GM12878 (cell line): ENCODE data around the gene NOP56. TPM values are rescaled to one million over a fixed set of nuclear protein-coding genes. Genes with fewer than 3 reads are reported as not detected.

Experiments used
- ATAC-seq: fragments of 200-7000 bp; cut with Tn5 transposase; 3 replicates; pipeline ENCODE4 v1.9.1; 2020; ENCODE audit warnings: mild to moderate bottlenecking, moderate library complexity
- BruUV-seq: library from RNA; stranded (reverse); fragments of 400-500 nt; replicated peaks from 2 replicates; lab custom pipeline; 2021; lab: Mats Ljungman, UMichigan
- CTCF ChIA-PET: fragments of 300-600 bp; sonication (Branson Sonifier 250); formaldehyde crosslinking; extraction: SDS; loops from one replicate; lab custom pipeline; 2021; ENCODE audit warnings: inconsistent platforms; lab: Yijun Ruan, JAX
- POLR2A ChIA-PET: fragments of 350-600 bp; formaldehyde crosslinking; extraction: SDS; loops from one replicate; lab custom pipeline; 2021; ENCODE audit warnings: inconsistent platforms; lab: Charles Lee
- RAD21 ChIA-PET: fragments of 300-600 bp; sonication (Branson Sonifier 250); formaldehyde crosslinking; loops from one replicate; lab custom pipeline; 2023; ENCODE audit warnings: antibody characterized with exemption; ENCODE audit not compliant: unreplicated experiment; lab: Charles Lee
- SMC1A ChIA-PET: fragments of 300-600 bp; sonication (Branson Sonifier 250); formaldehyde crosslinking; loops from one replicate; lab custom pipeline; 2023; ENCODE audit not compliant: unreplicated experiment, uncharacterized antibody; lab: Charles Lee
- DNase-seq: peaks from one replicate; pipeline ENCODE4 v3.0.0-alpha.2; 2011; ENCODE audit warnings: low read depth, low spot score
- FAIRE-seq: peaks from 3 replicates; lab custom pipeline; 2011; peaks lifted over from hg19 to GRCh38; lab: Jason Lieb, UNC
- H2AFZ ChIP-seq: 2 replicates; pipeline ENCODE4 v1.6.0; 2011; ENCODE audit warnings: low read depth, low read length, control low read depth; ENCODE audit not compliant: control insufficient read depth
- H3K27ac ChIP-seq: 2 replicates; pipeline ENCODE4 v1.5.1; 2011; ENCODE audit warnings: control low read depth; ENCODE audit not compliant: control insufficient read depth, insufficient read depth
- H3K27me3 ChIP-seq, 2 experiments: replicated peaks in 1 of 2; 2 replicates each; pipeline versions ENCODE4 v1.6.0 to v1.6.1; 2011; ENCODE audit warnings: low read length in 1 of 2; ENCODE audit not compliant: control insufficient read depth in 2 of 2, insufficient read depth in 2 of 2
- H3K36me3 ChIP-seq, 2 experiments: 2 replicates each; pipeline ENCODE4 v1.5.1; 2011; ENCODE audit warnings: low read length in 1 of 2; ENCODE audit not compliant: control insufficient read depth in 2 of 2, insufficient read depth in 2 of 2
- H3K4me1 ChIP-seq: 2 replicates; pipeline ENCODE4 v1.6.1; 2011; ENCODE audit warnings: mild to moderate bottlenecking, low read length, moderate library complexity, mixed read lengths; ENCODE audit not compliant: control insufficient read depth, insufficient read depth
- H3K4me2 ChIP-seq: 2 replicates; pipeline ENCODE4 v1.6.0; 2011; ENCODE audit warnings: control low read depth; ENCODE audit not compliant: control insufficient read depth, insufficient read depth
- H3K4me3 ChIP-seq: fragments of 200-600 bp; sonication (generic); 2 replicates; pipeline ENCODE4 v1.5.1; 2016
- H3K79me2 ChIP-seq: 2 replicates; pipeline ENCODE4 v1.6.0; 2011; ENCODE audit warnings: low read length; ENCODE audit not compliant: control insufficient read depth, insufficient read depth
- H3K9ac ChIP-seq: 2 replicates; pipeline ENCODE4 v1.8.0; 2011; ENCODE audit warnings: low read length, control low read depth, mixed read lengths; ENCODE audit not compliant: control insufficient read depth, insufficient read depth
- H3K9me3 ChIP-seq: replicated peaks from 3 replicates; pipeline ENCODE4 v1.5.1; 2011; ENCODE audit warnings: mild to moderate bottlenecking, low read length; ENCODE audit not compliant: control insufficient read depth, insufficient read depth
- H4K20me1 ChIP-seq: 2 replicates; pipeline ENCODE4 v1.6.0; 2011; ENCODE audit not compliant: control insufficient read depth, insufficient read depth
- BACH1 ChIP-seq: fragments of 450-650 bp; IDR thresholded peaks from 2 replicates; pipeline ENCODE4 v1.6.1; 2017; ENCODE audit warnings: mild to moderate bottlenecking, borderline replicate concordance
- CBFB ChIP-seq: IDR thresholded peaks from 2 replicates; pipeline ENCODE4 v1.6.1; 2016; ENCODE audit warnings: antibody characterized with exemption, low read depth
- CHD2 ChIP-seq: IDR thresholded peaks from 2 replicates; pipeline ENCODE4 v1.6.1; 2011; ENCODE audit warnings: low read depth, low read length, improper control_type of control experiment, borderline replicate concordance
- HDGF ChIP-seq: fragments of 450-650 bp; IDR thresholded peaks from 2 replicates; pipeline ENCODE4 v1.6.1; 2016; ENCODE audit warnings: antibody characterized with exemption
- IKZF1 ChIP-seq: fragments of 450-650 bp; conservative IDR thresholded peaks from 2 replicates; pipeline ENCODE4 v1.6.1; 2017; ENCODE audit warnings: antibody characterized with exemption, mild to moderate bottlenecking
- KDM1A ChIP-seq: fragments of 200-600 bp; sonication (generic); IDR thresholded peaks from 2 replicates; pipeline ENCODE4 v1.6.1; 2016; ENCODE audit warnings: borderline replicate concordance
- MEF2B ChIP-seq: fragments of 450-650 bp; IDR thresholded peaks from 2 replicates; pipeline ENCODE4 v1.6.1; 2018; ENCODE audit warnings: mild to moderate bottlenecking, moderate library complexity; ENCODE audit not compliant: partially characterized antibody, poor library complexity, severe bottlenecking
- MTA2 ChIP-seq: fragments of 450-650 bp; IDR thresholded peaks from 2 replicates; pipeline ENCODE4 v1.6.1; 2016; ENCODE audit warnings: low read depth, mild to moderate bottlenecking, moderate library complexity
- NR2C1 ChIP-seq: fragments of 450-650 bp; IDR thresholded peaks from 2 replicates; pipeline ENCODE4 v1.6.1; 2017; ENCODE audit warnings: antibody characterized with exemption, mild to moderate bottlenecking, moderate library complexity
- POU2F2 ChIP-seq: IDR thresholded peaks from 3 replicates; pipeline ENCODE4 v1.6.1; 2011; ENCODE audit warnings: low read depth, mild to moderate bottlenecking, low read length, borderline replicate concordance
- RBBP5 ChIP-seq: fragments of 200-600 bp; sonication (generic); conservative IDR thresholded peaks from 2 replicates; pipeline ENCODE4 v1.6.1; 2016
- RELA ChIP-seq: fragments of 450-650 bp; IDR thresholded peaks from 2 replicates; pipeline ENCODE4 v1.8.0; 2014; ENCODE audit warnings: borderline replicate concordance; ENCODE audit not compliant: partially characterized antibody
- ZZZ3 ChIP-seq: IDR thresholded peaks from 2 replicates; pipeline ENCODE4 v1.6.1; 2011; ENCODE audit warnings: low read depth; ENCODE audit not compliant: control insufficient read depth, insufficient read length
- WGBS: methylation state at CpG from one replicate; pipeline ENCODE4 v1.1.6; 2016; ENCODE audit warnings: low lambda C conversion rate; ENCODE audit not compliant: insufficient replicate concordance, insufficient coverage; ENCODE audit errors: missing lambda C conversion rate; 5-methylcytosine and 5-hydroxymethylcytosine counted together
- in situ Hi-C: fragments of 300-500 bp; cut with MboI; formaldehyde crosslinking; loops from 9 replicates; pipeline ENCODE4 v1.14.3; 2018; ENCODE audit warnings: mixed read lengths
- intact Hi-C: fragments of 100-400 bp; cut with micrococcal nuclease; formaldehyde crosslinking; loops from one replicate; pipeline ENCODE4 v1.14.2; 2022; ENCODE audit not compliant: unreplicated experiment
- polyA plus RNA-seq, 11 experiments: library from polyadenylated mRNA; depleted of rRNA in 4 of 11; unstranded in 6 of 11; stranded (reverse) in 5 of 11; fragments of >200 nt; fragmentation: Nextera tagmentation in 4 of 11; fragmentation: Illumina TruSeq in 1 of 11; extraction: Ambion mirVana in 4 of 11; extraction: Trizol in 1 of 11; gene quantifications; 1 replicate in 1 of 11; 2 replicates in 10 of 11; pipeline versions ENCODE4 v1.2.1 to v1.2.3, GENCODE V29; 2011 to 2016; ENCODE audit warnings: inconsistent platforms in 2 of 11, missing spikeins in 2 of 11, low read depth in 1 of 11
- total RNA-seq, 4 experiments: library from RNA; depleted of rRNA in 3 of 4; stranded (reverse); fragments of >200 nt in 3 of 4; fragmentation: Illumina TruSeq in 1 of 4; extraction: Trizol in 1 of 4; gene quantifications; 2 replicates each; pipeline versions ENCODE4 v1.2.1 to v1.2.3, GENCODE V29; 2013 to 2021
- TF ChIP-seq, protein P1 (sequence below): IDR thresholded peaks from 2 replicates; pipeline ENCODE4 v1.6.1; 2011; ENCODE audit warnings: mild to moderate bottlenecking, low read depth, low read length, moderate library complexity; ENCODE audit not compliant: insufficient replicate concordance
- TF ChIP-seq, protein P2 (sequence below): fragments of 150-350 bp; IDR thresholded peaks from 2 replicates; pipeline ENCODE4 v1.6.1; 2014; ENCODE audit warnings: mild to moderate bottlenecking, low read depth, low read length

The NOP56 gene
- total and polyA plus RNA-seq, 10 of the 15 experiments (the other 5 are each of a cell fraction or from before 2014, with no cell fraction given), result 254 to 550 (median 464) TPM

- Histone ChIP-seq H3K4me3 (no peak overlapping the region), H3K27me3 (peaks cover 0 to 2% of the 10 kb centered on the region in 2 experiments; a peak in 1 of 4 replicates), H3K9me3 (peaks cover 2% of the 10 kb centered on the region; the same call in 2 of the 3 replicates), H3K4me2 (no peak overlapping the region), H3K79me2 (no peaks in the 10 kb centered on the region), H3K9ac (no peak overlapping the region), H4K20me1 (no peaks in the 10 kb centered on the region), H3K36me3 (no peaks in the 10 kb centered on the region), H2AFZ (no peak overlapping the region), H3K27ac (no peak overlapping the region), H3K4me1 (no peaks in the 10 kb centered on the region)
- BruUV-seq, result no TSS peak
- WGBS, result 67% methylated on average over 1 of the region's 1 CpG
- CTCF ChIA-PET, result no interaction called here
- no peak for TF ChIP-seq MTA2
- TF ChIP-seq, protein P1, sequence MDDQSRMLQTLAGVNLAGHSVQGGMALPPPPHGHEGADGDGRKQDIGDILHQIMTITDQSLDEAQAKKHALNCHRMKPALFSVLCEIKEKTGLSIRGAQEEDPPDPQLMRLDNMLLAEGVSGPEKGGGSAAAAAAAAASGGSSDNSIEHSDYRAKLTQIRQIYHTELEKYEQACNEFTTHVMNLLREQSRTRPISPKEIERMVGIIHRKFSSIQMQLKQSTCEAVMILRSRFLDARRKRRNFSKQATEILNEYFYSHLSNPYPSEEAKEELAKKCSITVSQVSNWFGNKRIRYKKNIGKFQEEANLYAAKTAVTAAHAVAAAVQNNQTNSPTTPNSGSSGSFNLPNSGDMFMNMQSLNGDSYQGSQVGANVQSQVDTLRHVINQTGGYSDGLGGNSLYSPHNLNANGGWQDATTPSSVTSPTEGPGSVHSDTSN, result no peak
- no peak for TF ChIP-seq HDGF
- POLR2A ChIA-PET, result no interaction called here
- FAIRE-seq, result no peak
- in situ Hi-C loops (no loop called here), intact Hi-C loops (no loop called here)
- RAD21 ChIA-PET, result no interaction called here
- no peak for DNase-seq
- ATAC-seq, result no peak
- SMC1A ChIA-PET, result no interaction called here
Observed at GRCh38 chr20:2606507-2607006, 45.9 kb upstream of the NOP56 start.

GRCh38 chr20:2610326-2610725 is 42.1 kb upstream of the NOP56 start:
- 23% methylated on average over 6 of the region's 6 CpGs for WGBS
- SMC1A ChIA-PET, result no interaction called here
- TF ChIP-seq CHD2 (no peak), RBBP5 (no peak), IKZF1 (no peak), CBFB (no peak), ZZZ3 (no peak), MEF2B (no peak), KDM1A (no peak), NR2C1 (no peak), POU2F2 (no peak), RELA (no peak), BACH1 (no peak)
- TF ChIP-seq, protein P2, sequence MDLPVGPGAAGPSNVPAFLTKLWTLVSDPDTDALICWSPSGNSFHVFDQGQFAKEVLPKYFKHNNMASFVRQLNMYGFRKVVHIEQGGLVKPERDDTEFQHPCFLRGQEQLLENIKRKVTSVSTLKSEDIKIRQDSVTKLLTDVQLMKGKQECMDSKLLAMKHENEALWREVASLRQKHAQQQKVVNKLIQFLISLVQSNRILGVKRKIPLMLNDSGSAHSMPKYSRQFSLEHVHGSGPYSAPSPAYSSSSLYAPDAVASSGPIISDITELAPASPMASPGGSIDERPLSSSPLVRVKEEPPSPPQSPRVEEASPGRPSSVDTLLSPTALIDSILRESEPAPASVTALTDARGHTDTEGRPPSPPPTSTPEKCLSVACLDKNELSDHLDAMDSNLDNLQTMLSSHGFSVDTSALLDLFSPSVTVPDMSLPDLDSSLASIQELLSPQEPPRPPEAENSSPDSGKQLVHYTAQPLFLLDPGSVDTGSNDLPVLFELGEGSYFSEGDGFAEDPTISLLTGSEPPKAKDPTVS, result no peak
- H3K36me3 ChIP-seq, result no peaks in the 10 kb centered on the region
- H3K27me3 ChIP-seq, result peaks cover 0 to 2% of the 10 kb centered on the region in 2 experiments; a peak in 2 of 4 replicates
- no peak overlapping the region for H2AFZ ChIP-seq
- peaks cover 2% of the 10 kb centered on the region; the same call in 2 of the 3 replicates for H3K9me3 ChIP-seq
- no TSS peak for BruUV-seq
- FAIRE-seq (no peak), DNase-seq (no peak), ATAC-seq (no peak)
- H3K4me2 ChIP-seq, result no peak overlapping the region
- no peak overlapping the region for H3K4me3 ChIP-seq
- RAD21 ChIA-PET, result no interaction called here
- intact Hi-C loops, result no loop called here
- H3K79me2 ChIP-seq, result no peaks in the 10 kb centered on the region
- no peak overlapping the region for H3K27ac ChIP-seq
- H3K4me1 ChIP-seq, result no peaks in the 10 kb centered on the region
- in situ Hi-C loops, result no loop called here
- CTCF ChIA-PET, result no interaction called here
- POLR2A ChIA-PET, result no interaction called here
- no peaks in the 10 kb centered on the region for H4K20me1 ChIP-seq
- no peak overlapping the region for H3K9ac ChIP-seq
